HG02938 (cell line): Measurements from ENCODE around the gene RBMS1.
"Not testable (repeated sequence)": the region's sequence is repeated elsewhere in the genome, so short reads cannot be mapped to it uniquely, and the experiment has no call there.

Experiments
- ATAC-seq: cut with Tn5 transposase; IDR thresholded peaks from one replicate; pipeline ENCODE4 v1.9.1; 2021; ENCODE audit warnings: mild to moderate bottlenecking, moderate library complexity; ENCODE audit not compliant: unreplicated experiment

RBMS1 gene

DNA sequence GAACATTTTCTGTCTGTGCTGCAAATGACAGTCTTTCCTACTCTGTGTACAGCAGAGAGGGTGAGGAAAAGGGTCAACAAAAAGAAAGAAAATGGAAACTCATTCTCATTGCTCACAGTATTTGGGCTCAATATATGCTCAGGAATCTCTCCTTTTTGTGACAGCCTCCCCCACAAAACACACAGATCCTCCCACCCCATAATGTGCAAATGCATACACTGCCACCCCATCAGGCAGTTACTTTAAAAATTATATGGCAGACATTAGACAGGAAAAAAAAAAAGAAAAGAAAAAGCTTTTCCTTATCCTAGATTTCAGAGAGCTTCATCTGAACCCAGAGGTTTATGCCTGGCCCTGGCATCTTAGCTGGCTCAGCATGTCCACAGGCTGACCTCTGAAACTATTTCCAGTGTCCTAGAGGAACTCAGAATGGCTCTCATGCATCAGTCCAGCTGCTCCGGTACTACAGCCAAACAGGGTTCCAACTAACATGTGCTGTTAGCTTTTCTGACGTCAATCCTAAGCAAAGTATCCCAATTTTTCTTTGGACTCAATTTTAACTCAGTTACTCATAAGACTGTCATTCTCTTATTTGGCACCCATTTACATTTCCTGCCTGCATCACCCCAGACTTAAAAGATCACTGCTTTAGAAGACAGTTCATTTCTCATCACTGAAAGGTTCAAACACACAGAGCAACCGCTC lies 105.9 kb downstream of the RBMS1 start:
- ATAC-seq, result no peak

DNA sequence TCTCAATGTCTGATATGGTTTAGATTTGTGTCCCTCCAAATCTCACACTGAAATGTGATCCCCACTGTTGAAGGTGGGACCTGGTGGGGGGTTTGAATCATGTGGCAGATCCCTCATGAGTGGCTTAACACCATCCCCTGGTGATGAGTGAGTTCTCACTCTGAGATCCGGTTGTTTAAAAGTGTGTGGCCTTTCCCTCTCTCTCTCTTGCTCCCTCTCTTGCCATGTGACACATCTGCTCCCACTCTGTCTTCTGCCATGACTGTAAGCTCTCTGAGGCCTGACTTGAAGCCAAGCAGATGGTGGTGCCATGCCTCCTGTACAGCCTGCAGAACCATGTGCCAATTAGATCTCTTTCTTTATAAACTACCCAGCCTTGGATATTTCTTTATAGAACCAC lies 108.8 kb downstream of the RBMS1 start:
- ATAC-seq, result no peak

- no peak for ATAC-seq
Measured at GRCh38 chr2:160381425-160381951, 112.1 kb downstream of the RBMS1 start.

- ATAC-seq, result no peak
Measured at GRCh38 chr2:160380611-160381010, 113.0 kb downstream of the RBMS1 start.

- ATAC-seq, result no peak
Measured at GRCh38 chr2:160380000-160380570, 113.5 kb downstream of the RBMS1 start.

- no peak for ATAC-seq
Measured at GRCh38 chr2:160379399-160379798, 114.2 kb downstream of the RBMS1 start.

DNA sequence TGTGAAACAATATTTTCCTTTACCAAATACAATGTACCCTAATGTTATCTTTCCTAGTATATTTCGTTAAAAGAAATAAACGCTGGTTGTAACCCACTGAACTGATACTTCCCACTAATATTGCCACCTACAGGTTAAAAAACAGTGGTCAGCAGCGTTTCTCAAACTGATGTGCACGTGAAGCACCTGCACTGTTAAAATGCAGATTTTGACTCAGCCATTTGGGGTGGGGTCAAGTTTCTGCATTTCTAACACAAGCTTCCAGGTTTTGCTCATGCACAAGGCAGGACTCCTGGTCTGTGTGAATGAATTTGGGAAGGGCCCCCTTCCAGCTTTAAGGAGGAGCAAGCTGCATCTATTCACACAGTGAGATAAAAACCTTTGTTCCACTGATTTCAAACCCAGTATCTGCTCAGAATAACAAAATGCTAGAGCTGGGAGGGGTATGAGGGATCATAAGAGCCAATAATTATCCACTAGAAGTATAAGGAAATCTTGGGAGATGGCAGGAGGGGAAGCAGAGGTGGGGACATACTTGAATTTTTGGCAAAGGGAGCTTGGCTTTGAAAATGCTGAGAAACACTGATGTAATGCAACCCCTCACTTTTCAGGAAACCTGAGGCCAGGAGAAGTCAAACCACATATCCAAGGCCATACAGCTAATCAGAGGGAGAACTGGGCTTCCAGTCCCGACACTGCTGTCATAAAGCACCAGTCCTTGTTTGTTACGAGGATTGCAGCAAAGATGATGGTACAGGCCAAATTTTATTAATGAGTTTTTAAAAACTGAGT lies 116.2 kb downstream of the RBMS1 start:
- ATAC-seq, result no peak

DNA sequence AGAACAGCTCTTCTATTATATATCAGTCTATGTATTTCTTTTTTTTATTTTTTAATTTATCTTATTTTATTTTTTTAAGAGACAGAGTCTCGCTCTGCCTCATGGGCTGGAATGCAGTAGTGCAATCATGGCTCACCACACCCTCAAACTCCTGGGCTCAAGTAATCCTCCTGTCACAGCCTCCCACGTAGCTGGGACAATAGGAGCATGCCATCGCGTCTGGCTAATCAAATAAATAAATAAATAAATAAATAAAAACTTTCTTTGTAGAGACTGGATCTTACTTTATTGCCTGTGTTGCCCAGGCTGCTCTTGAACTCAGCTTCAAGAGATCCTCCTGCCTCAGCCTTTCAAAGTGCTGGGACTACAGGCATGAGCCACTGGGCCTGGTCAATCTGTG lies 117.0 kb downstream of the RBMS1 start:
- no peak for ATAC-seq

- ATAC-seq, result no peak
Measured at GRCh38 chr2:160375802-160376469, 117.7 kb downstream of the RBMS1 start.

- no peak for ATAC-seq
Measured at GRCh38 chr2:160375037-160375436, 118.6 kb downstream of the RBMS1 start.

DNA sequence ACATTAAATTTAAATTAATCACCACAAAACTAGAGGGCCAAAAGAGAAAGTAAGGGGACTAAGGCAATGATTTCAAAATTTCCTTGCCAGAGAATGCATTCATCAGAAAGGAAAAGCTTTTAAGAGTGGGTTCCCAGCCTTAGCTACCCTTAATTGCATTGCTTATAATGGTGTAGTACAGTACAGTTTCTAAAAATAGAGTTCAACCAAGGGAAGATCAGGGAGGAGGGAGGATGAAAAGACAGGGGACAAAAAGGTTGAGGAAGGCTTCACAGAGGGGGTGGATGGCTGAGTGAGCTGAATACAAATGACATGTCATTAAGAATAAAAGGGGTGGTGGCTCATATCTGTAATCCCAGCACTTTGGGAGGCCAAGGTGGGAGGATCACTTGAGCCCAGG lies 119.9 kb downstream of the RBMS1 start:
- no peak for ATAC-seq

DNA sequence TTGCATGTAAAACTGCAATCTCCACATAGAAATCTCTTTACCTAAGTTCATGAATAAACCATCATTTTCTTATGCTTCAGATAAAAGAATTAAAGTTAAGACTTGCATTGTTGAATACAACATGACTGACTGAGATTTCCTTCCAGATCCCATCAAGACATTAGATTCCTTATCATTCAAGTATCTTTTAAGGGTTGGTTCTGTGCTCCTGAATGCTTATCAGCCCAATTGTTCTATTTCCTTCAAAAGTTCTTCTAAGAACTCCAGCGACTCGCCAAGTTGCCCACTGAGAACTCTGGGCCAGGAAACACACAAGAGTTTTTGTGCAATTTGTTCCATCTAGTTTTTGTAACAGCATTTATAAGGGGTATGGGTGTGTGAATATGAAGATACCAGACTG lies 120.3 kb downstream of the RBMS1 start:
- ATAC-seq, result no peak

DNA sequence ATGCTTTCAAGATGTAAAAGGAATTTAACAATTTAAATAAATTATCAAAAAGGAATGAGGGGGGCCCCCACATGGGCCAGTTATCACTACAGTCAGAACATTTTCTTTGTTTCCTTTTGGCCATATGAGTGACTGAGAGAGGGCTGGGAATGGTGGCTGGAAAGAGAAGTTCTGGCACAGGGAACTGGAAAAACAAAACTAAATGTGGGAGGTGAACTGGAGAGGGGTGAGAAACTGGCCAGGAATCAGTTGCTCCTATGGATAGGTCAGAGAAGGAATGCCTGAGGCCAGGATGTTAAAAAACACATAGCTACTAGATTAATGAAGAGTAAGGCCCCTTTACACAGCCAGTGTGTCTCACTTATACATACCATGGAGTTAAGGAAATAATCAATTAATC lies 121.0 kb downstream of the RBMS1 start:
- ATAC-seq, result no peak

- ATAC-seq, result no peak
Measured at GRCh38 chr2:160372010-160372356, 121.6 kb downstream of the RBMS1 start.

GRCh38 chr2:160371251-160372009 lies 122.2 kb downstream of the RBMS1 start:
- no peak for ATAC-seq

DNA sequence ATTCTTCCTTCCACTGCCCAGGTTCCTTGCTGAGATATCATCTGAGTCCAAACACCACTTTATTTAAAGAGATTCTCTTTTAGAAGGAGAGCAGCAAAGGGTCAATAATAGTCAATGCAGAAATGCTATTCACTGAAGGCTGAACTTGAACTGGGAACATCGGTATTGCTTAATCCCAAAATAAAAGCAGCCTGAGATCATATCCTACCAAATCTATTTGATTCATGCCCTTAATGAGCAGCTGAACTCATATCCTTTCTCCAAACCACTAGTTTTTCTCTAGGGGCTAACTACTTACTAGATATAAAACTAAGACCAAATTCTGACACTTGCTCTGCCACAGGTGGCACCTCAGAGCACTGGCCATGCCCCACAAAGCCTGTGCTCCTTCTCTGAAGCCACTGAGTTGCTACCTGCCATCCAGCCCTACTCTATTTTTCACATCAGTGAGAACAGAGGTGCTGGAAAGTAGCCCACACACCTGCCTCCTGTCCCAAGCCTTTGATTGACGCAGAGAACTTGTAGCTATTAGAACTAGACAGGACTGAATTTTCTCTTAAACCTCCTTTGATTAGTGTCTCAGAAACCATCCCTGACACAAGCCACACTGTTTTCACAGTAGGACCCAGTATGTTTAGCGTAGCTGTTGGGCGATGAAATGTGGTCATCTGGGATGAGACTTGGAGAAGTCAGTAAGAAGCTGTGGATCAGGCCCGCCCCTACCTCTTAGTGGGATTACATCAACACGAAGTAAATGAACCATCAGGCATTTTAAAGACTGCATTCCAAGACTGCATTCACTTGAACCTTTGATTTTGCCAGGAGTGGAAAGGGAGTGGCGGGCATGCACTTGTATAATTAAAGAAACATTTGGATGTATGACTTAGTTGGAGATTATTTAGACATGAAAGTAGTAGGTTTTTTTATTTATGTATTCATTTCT lies 124.3 kb downstream of the RBMS1 start:
- ATAC-seq, result no peak

- ATAC-seq, result no peak
Measured at GRCh38 chr2:160367887-160368286, 125.7 kb downstream of the RBMS1 start.

GRCh38 chr2:160367139-160367538 lies 126.5 kb downstream of the RBMS1 start:
- not testable (repeated sequence) for ATAC-seq

DNA sequence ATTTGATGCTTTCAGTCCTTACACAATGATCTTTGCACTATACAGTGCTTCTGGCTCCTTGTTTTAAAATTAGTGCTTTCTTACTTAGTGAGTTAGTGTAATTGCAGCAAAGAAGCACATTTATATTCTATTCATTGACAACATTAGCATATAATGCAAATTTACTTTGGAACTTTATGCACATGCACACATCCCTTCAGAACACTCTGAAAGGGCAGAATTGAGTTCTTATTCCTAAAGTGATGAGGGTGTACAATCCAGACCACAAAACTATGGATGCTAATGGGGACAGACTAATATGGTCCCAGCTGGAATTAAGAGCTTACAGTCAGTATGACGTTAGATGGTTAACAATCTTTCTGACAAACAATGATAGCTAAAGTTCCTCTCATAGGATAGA lies 127.1 kb downstream of the RBMS1 start:
- ATAC-seq, result no peak
